ENCODE data around the gene FHIT. TPM values are rescaled to one million over a fixed set of nuclear protein-coding genes. Genes with fewer than 3 reads are reported as not detected.

Gene FHIT
- total RNA-seq, 4 donors from 2014 or later = 3.2 to 10.9 (median 6.4) TPM

DNA sequence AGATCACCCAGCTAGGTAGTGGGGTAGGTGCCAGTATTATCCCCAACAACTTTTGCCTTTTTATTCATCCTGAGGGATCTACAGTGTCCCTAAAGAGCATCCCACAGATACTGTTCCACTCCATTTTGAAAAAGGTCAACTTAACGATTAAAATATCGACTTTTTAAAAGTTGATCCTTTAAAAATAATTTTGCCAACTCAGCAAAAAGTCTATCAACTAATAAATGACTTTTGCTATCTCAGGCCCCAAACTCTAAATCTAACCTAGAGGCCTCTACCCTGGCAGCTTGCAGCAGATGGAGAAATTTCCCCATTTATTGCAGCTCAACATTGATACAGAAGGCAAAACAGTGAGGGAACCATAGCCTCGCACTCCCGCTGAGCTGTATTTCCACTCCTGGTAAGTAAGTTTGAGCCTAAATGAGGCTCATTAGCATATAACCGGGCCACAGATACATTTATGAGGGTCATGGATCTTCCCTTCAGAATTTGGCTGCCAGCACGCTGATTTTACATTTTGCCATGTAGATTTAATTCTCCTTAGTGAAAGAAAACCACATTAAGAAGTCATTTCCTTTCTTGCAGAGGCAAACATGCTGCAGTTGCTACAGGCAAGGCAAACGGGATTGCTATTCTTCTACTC is 1497.3 kb downstream of the FHIT start:
- TF ChIP-seq CTCF (IDR thresholded peaks at IDR 0.05) = no peak
- ATAC-seq (ENCODE audit: low FRiP score) = no peak
- no peak for DNase-seq (ENCODE audit: low spot score)

DNA sequence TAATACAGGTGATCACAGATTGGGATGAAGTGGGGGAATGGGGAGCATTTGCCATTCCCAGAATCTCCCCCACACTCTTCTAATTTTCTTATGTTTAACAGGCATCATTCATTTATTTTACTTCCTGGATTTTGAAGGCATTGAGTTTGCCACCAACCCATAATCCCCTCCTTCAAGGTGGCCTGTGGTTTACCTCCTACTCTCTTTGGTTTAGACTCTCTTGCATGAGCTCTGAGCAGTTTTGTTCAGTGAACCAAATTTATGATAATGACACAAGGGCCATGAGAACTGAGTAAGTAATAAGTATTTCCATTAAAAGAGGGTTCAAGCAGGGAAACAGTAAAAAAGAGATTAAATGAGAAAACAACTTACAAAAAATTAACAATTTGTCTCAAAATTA is 1498.3 kb downstream of the FHIT start:
- ATAC-seq (ENCODE audit: low FRiP score) (no peak), DNase-seq (ENCODE audit: low spot score) (no peak)
- TF ChIP-seq CTCF (IDR thresholded peaks at IDR 0.05) = no peak

GRCh38 chr3:59751606-59752005 is 1499.6 kb downstream of the FHIT start:
- no peak for TF ChIP-seq CTCF (IDR thresholded peaks at IDR 0.05)
- DNase-seq (ENCODE audit: low spot score) = no peak
- ATAC-seq (ENCODE audit: low FRiP score) = no peak

GRCh38 chr3:59750391-59750790 is 1500.9 kb downstream of the FHIT start:
- ATAC-seq (ENCODE audit: low FRiP score) (no peak), DNase-seq (ENCODE audit: low spot score) (no peak)
- no peak for TF ChIP-seq CTCF (IDR thresholded peaks at IDR 0.05)

DNA sequence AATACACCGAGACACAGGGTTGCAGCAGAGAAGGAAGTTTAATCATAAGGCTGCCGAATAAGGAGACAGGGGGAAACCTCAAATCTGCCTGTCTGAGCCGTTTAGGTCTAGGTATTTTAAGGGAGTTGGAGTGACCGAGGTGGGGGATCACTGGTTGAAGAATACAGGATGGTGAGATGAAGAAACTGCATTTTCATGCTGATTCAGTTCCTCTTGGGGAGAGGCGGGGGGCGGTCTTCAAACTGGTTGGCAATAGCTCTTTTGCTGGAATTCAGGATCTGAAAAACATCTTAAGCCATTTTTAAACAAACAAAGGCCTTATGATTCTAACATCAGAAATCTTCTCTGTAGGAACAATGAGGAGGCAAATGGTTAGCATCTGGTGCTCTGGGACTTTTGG is 1502.0 kb downstream of the FHIT start:
- TF ChIP-seq CTCF (IDR thresholded peaks at IDR 0.05) = no peak
- DNase-seq (ENCODE audit: low spot score) (no peak), ATAC-seq (ENCODE audit: low FRiP score) (no peak)

DNA sequence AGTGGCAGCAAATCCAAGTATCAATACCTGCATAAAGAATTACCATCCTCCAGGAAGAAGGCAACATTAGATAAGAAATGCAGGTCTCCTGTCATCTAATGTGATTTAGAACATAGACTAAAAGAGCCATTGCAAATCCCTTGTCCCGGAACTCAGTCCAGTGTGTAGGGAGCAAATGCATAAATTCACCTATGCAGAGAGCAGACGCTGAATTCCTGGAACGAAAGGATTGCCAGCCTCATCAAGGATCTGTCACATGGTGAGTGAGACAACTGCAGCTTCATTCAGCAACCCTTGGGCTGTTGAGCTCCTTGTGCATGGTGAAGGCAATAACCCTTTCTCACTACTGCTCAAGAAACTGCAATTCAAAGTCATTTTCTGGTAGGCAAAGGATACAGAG is 1504.7 kb downstream of the FHIT start:
- no peak for TF ChIP-seq CTCF (IDR thresholded peaks at IDR 0.05)
- ATAC-seq (ENCODE audit: low FRiP score) = no peak
- no peak for DNase-seq (ENCODE audit: low spot score)

- no peak for TF ChIP-seq CTCF (IDR thresholded peaks at IDR 0.05)
- DNase-seq (ENCODE audit: low spot score) (no peak), ATAC-seq (ENCODE audit: low FRiP score) (no peak)
These were observed 1514.0 kb downstream of the FHIT start for GRCh38 chr3:59737241-59737640.

Data from omental fat pad (tissue), 4 donors.